ENCODE results near the gene HMCN1.

Gene HMCN1

GRCh38 chr1:185733818-185734735, at the start of gene HMCN1:
HMCN1 (plus strand) TSS chr1:185734391; CDS start chr1:185734780, 389 bp downstream.
- no peak for DNase-seq (ENCODE audit: low spot score)

- no peak for DNase-seq (ENCODE audit: low spot score)
These were observed 47.1 kb upstream of the HMCN1 start for GRCh38 chr1:185686821-185687778.

GRCh38 chr1:185690527-185690926, 43.7 kb upstream of the HMCN1 start:
- no peak for DNase-seq (ENCODE audit: low spot score)

- no peak for DNase-seq (ENCODE audit: low spot score)
These were observed 40.5 kb upstream of the HMCN1 start for GRCh38 chr1:185693654-185694053.

GRCh38 chr1:185694081-185694480, 40.1 kb upstream of the HMCN1 start:
- no peak for DNase-seq (ENCODE audit: low spot score)

- DNase-seq (ENCODE audit: low spot score) = peak; percentile 16
These were observed 38.9 kb upstream of the HMCN1 start for GRCh38 chr1:185695299-185695698.

- no peak for DNase-seq (ENCODE audit: low spot score)
These were observed 37.6 kb upstream of the HMCN1 start for GRCh38 chr1:185696422-185697150.

- DNase-seq (ENCODE audit: low spot score) = no peak
These were observed 34.3 kb upstream of the HMCN1 start for GRCh38 chr1:185699874-185700273.

- no peak for DNase-seq (ENCODE audit: low spot score)
These were observed 32.5 kb upstream of the HMCN1 start for GRCh38 chr1:185701650-185702049.

- DNase-seq (ENCODE audit: low spot score) = no peak
These were observed 30.0 kb upstream of the HMCN1 start for GRCh38 chr1:185704181-185704580.

- DNase-seq (ENCODE audit: low spot score) = no peak
These were observed 18.1 kb upstream of the HMCN1 start for GRCh38 chr1:185716095-185716494.

GRCh38 chr1:185719021-185719420, 15.2 kb upstream of the HMCN1 start:
- DNase-seq (ENCODE audit: low spot score) = peak; percentile 51

GRCh38 chr1:185720633-185721272, 13.4 kb upstream of the HMCN1 start:
- DNase-seq (ENCODE audit: low spot score) = peak; percentile 51

- no peak for DNase-seq (ENCODE audit: low spot score)
These were observed 12.6 kb upstream of the HMCN1 start for GRCh38 chr1:185721553-185721952.

GRCh38 chr1:185722098-185722497, 12.1 kb upstream of the HMCN1 start:
- DNase-seq (ENCODE audit: low spot score) = no peak

GRCh38 chr1:185727726-185728125, 6.5 kb upstream of the HMCN1 start:
- no peak for DNase-seq (ENCODE audit: low spot score)

GRCh38 chr1:185731446-185731845, 2.7 kb upstream of the HMCN1 start:
- no peak for DNase-seq (ENCODE audit: low spot score)

- no peak for DNase-seq (ENCODE audit: low spot score)
These were observed 1.2 kb upstream of the HMCN1 start for GRCh38 chr1:185732951-185733350.

GRCh38 chr1:185734929-185735700, 924 bp downstream of the HMCN1 start:
- no peak for DNase-seq (ENCODE audit: low spot score)

GRCh38 chr1:185735701-185736064, 1.5 kb downstream of the HMCN1 start:
- DNase-seq (ENCODE audit: low spot score) = no peak

- peak; percentile 30 for DNase-seq (ENCODE audit: low spot score)
These were observed 5.8 kb downstream of the HMCN1 start for GRCh38 chr1:185739967-185740366.
